Measurements from ENCODE around the gene MKX.

DNA sequence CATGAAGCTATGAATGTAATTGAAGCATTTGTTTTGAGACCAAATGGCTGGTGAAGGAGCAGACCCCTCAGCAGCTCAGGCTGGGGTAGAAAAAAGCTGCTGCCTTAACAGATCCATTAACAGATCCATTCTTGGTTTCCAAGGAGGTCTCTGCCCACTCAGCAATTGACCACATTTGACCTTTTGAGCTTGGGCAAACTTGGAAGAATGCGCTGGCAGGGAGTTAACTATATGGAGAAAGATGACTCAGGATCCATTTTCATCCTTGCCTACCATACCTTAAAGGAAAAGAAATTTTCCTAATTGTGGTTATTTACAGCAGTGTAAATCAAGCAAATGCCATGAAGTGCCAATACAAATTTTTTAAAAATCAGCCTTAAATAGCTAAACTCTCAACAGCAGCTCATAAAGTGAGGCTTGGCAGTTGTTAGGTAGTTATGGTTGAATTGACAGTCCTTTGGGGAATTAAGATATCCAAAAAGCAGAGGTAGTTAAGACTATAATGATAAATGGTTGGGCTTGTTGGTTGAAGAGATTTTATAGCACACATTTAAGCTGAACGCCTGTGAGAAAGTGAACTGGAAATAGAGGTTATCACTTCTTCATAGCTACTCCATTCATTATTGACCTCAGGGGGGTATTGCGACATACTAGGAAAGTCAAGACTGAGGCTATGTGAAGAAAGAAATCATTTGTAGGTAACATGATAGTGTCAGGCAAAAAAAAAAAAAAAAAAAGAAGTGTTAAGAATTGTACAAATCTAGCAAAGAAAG is 83.9 kb downstream of the MKX start:
- TF ChIP-seq, protein P1, sequence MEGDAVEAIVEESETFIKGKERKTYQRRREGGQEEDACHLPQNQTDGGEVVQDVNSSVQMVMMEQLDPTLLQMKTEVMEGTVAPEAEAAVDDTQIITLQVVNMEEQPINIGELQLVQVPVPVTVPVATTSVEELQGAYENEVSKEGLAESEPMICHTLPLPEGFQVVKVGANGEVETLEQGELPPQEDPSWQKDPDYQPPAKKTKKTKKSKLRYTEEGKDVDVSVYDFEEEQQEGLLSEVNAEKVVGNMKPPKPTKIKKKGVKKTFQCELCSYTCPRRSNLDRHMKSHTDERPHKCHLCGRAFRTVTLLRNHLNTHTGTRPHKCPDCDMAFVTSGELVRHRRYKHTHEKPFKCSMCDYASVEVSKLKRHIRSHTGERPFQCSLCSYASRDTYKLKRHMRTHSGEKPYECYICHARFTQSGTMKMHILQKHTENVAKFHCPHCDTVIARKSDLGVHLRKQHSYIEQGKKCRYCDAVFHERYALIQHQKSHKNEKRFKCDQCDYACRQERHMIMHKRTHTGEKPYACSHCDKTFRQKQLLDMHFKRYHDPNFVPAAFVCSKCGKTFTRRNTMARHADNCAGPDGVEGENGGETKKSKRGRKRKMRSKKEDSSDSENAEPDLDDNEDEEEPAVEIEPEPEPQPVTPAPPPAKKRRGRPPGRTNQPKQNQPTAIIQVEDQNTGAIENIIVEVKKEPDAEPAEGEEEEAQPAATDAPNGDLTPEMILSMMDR (IDR thresholded peaks at IDR 0.05; ENCODE audit: poor library complexity): no peak
- no peak for TF ChIP-seq EZH2 (IDR thresholded peaks at IDR 0.05; ENCODE audit: borderline replicate concordance)
